Activated naive CD4-positive, alpha-beta T cell treated with anti-CD3 and anti-CD28 coated beads, Interleukin-2, amount 50 U/mL, for 16 hours (primary cell): ENCODE measurements around the gene ANK3.

Experiments used
- DNase-seq: peaks from one replicate; pipeline ENCODE4 v3.0.0-alpha.2; 2020

ANK3 gene

GRCh38 chr10:60340973-60341372 is 48.7 kb downstream of the ANK3 start:
- DNase-seq = no peak

GRCh38 chr10:60339757-60340156 is 49.9 kb downstream of the ANK3 start:
- DNase-seq = no peak

GRCh38 chr10:60338786-60339185 is 50.9 kb downstream of the ANK3 start:
- DNase-seq = no peak

GRCh38 chr10:60338002-60338564 is 51.6 kb downstream of the ANK3 start:
- DNase-seq = no peak

GRCh38 chr10:60336901-60337630 is 52.6 kb downstream of the ANK3 start:
- no peak for DNase-seq

- DNase-seq = no peak
These were observed 54.0 kb downstream of the ANK3 start for GRCh38 chr10:60335708-60336107.

GRCh38 chr10:60334991-60335390 is 54.7 kb downstream of the ANK3 start:
- no peak for DNase-seq

- DNase-seq = no peak
These were observed 57.3 kb downstream of the ANK3 start for GRCh38 chr10:60332371-60332770.

- no peak for DNase-seq
These were observed 57.8 kb downstream of the ANK3 start for GRCh38 chr10:60331886-60332285.

- no peak for DNase-seq
These were observed 66.5 kb downstream of the ANK3 start for GRCh38 chr10:60323162-60323561.

GRCh38 chr10:60320666-60321065 is 69.0 kb downstream of the ANK3 start:
- DNase-seq = no peak

- DNase-seq = no peak
These were observed 73.6 kb downstream of the ANK3 start for GRCh38 chr10:60316029-60316428.

- DNase-seq = no peak
These were observed 74.4 kb downstream of the ANK3 start for GRCh38 chr10:60315311-60315710.

- DNase-seq = no peak
These were observed 75.4 kb downstream of the ANK3 start for GRCh38 chr10:60314069-60314940.

GRCh38 chr10:60313589-60313952 is 76.1 kb downstream of the ANK3 start:
- no peak for DNase-seq

GRCh38 chr10:60312818-60313588 is 76.7 kb downstream of the ANK3 start:
- DNase-seq = no peak

GRCh38 chr10:60311821-60312220 is 77.9 kb downstream of the ANK3 start:
- no peak for DNase-seq

GRCh38 chr10:60310740-60311139 is 78.9 kb downstream of the ANK3 start:
- DNase-seq = no peak

GRCh38 chr10:60309891-60310290 is 79.8 kb downstream of the ANK3 start:
- no peak for DNase-seq

GRCh38 chr10:60309371-60309770 is 80.3 kb downstream of the ANK3 start:
- DNase-seq = no peak

GRCh38 chr10:60305380-60305892 is 84.2 kb downstream of the ANK3 start:
- DNase-seq = no peak

GRCh38 chr10:60304829-60305379 is 84.8 kb downstream of the ANK3 start:
- DNase-seq = no peak

- DNase-seq = no peak
These were observed 85.9 kb downstream of the ANK3 start for GRCh38 chr10:60303778-60304177.
